Stimulated activated CD4-positive, alpha-beta T cell treated with anti-CD3 and anti-CD28 coated beads, Interleukin-1b, Interleukin-23, amount 100 ng/mL, for 1 hour (primary cell): Measurements from ENCODE around the gene NFX1.
"Not testable (repeated sequence)": the region's sequence is repeated elsewhere in the genome, so short reads cannot be mapped to it uniquely, and the experiment has no call there.

Source experiments
- DNase-seq, 2 donors: peaks; one replicate each; pipeline ENCODE4 v3.0.0-alpha.2; 2020; ENCODE audit warnings: low read depth in 2 of 2

NFX1 gene

GRCh38 chr9:33310748-33311147, 20.4 kb downstream of the NFX1 start:
- no peak for DNase-seq

GRCh38 chr9:33311953-33312352, 21.6 kb downstream of the NFX1 start:
- DNase-seq: no peak

GRCh38 chr9:33315371-33315770, 25.1 kb downstream of the NFX1 start:
- DNase-seq: no peak

GRCh38 chr9:33317136-33317535, 26.8 kb downstream of the NFX1 start:
- DNase-seq: not testable (repeated sequence)

- DNase-seq: no peak
Measured at GRCh38 chr9:33318225-33318624, 27.9 kb downstream of the NFX1 start.

GRCh38 chr9:33318781-33319180, 28.5 kb downstream of the NFX1 start:
- DNase-seq: no peak

GRCh38 chr9:33320230-33320567, 29.9 kb downstream of the NFX1 start:
- DNase-seq: no peak

- DNase-seq: no peak
Measured at GRCh38 chr9:33320568-33321261, 30.4 kb downstream of the NFX1 start.

- DNase-seq: no peak
Measured at GRCh38 chr9:33329117-33329563, 38.8 kb downstream of the NFX1 start.

- DNase-seq: no peak
Measured at GRCh38 chr9:33329979-33330378, 39.7 kb downstream of the NFX1 start.

- DNase-seq: no peak
Measured at GRCh38 chr9:33331377-33331891, 41.1 kb downstream of the NFX1 start.

GRCh38 chr9:33332011-33332410, 41.7 kb downstream of the NFX1 start:
- DNase-seq: no peak

- not testable (repeated sequence) for DNase-seq
Measured at GRCh38 chr9:33332956-33333355, 42.6 kb downstream of the NFX1 start.

GRCh38 chr9:33340186-33340585, 49.9 kb downstream of the NFX1 start:
- DNase-seq: no peak

- no peak for DNase-seq
Measured at GRCh38 chr9:33341182-33341581, 50.9 kb downstream of the NFX1 start.

GRCh38 chr9:33344145-33344544, 53.8 kb downstream of the NFX1 start:
- DNase-seq: no peak

- no peak for DNase-seq
Measured at GRCh38 chr9:33346564-33346963, 56.2 kb downstream of the NFX1 start.

- DNase-seq: no peak
Measured at GRCh38 chr9:33348998-33349397, 58.7 kb downstream of the NFX1 start.

GRCh38 chr9:33349743-33350142, 59.4 kb downstream of the NFX1 start:
- DNase-seq: no peak

- no peak for DNase-seq
Measured at GRCh38 chr9:33350310-33350709, 60.0 kb downstream of the NFX1 start.

- DNase-seq: no peak
Measured at GRCh38 chr9:33351547-33351946, 61.2 kb downstream of the NFX1 start.

GRCh38 chr9:33354651-33355211, 64.4 kb downstream of the NFX1 start:
- DNase-seq: no peak

GRCh38 chr9:33355933-33356332, 65.6 kb downstream of the NFX1 start:
- DNase-seq: no peak

- not testable (repeated sequence) for DNase-seq
Measured at GRCh38 chr9:33358641-33359040, 68.3 kb downstream of the NFX1 start.
